Left ventricle myocardium inferior (tissue), 1 donor: Measurements from ENCODE around the gene OSBPL3. TPM values are rescaled to one million over a fixed set of nuclear protein-coding genes. Genes with fewer than 3 reads are reported as not detected.
A peak's percentile ranks its signal among the peaks of the same experiment; 100 is the strongest.

ENCODE experiments used
- DNase-seq: peaks from one replicate; pipeline ENCODE4 v3.0.0-alpha.2; 2020
- H3K27ac ChIP-seq: fragments of 200-600 bp; replicated peaks from 2 replicates; pipeline ENCODE4 v1.8.0; 2021
- H3K27me3 ChIP-seq: fragments of 200-600 bp; 2 replicates; pipeline ENCODE4 v1.8.0; 2021; ENCODE audit warnings: low read depth
- H3K36me3 ChIP-seq: fragments of 200-600 bp; 2 replicates; pipeline ENCODE4 v1.8.0; 2021
- H3K4me1 ChIP-seq: fragments of 200-600 bp; 2 replicates; pipeline ENCODE4 v1.8.0; 2021
- H3K4me3 ChIP-seq: fragments of 200-600 bp; 2 replicates; pipeline ENCODE4 v1.8.0; 2021; ENCODE audit warnings: mild to moderate bottlenecking, moderate library complexity
- H3K9me3 ChIP-seq: fragments of 200-600 bp; replicated peaks from 2 replicates; pipeline ENCODE4 v1.8.0; 2021
- intact Hi-C: fragments of 100-400 bp; cut with micrococcal nuclease; formaldehyde crosslinking; loops from one replicate; pipeline ENCODE4 v1.11.0; 2022
- total RNA-seq: library from RNA; stranded (reverse); fragmentation: NEBNext Ultra II Directional; extraction: Animal tissue kit (Norgen Biotek cat#: 25700); gene quantifications from one replicate; pipeline ENCODE4 v1.2.1, GENCODE V29; 2021
- TF ChIP-seq, protein P1 (sequence below): fragments of 200-600 bp; IDR thresholded peaks from 2 replicates; pipeline ENCODE4 v1.8.0; 2021; ENCODE audit warnings: antibody characterized with exemption, mild to moderate bottlenecking, borderline replicate concordance
- donor health status: DM: no; HTN: yes; CAD: no; lungs with severe emphysema.

The OSBPL3 gene
- total RNA-seq, 1 donor from 2014 or later, result 4.3 TPM

DNA sequence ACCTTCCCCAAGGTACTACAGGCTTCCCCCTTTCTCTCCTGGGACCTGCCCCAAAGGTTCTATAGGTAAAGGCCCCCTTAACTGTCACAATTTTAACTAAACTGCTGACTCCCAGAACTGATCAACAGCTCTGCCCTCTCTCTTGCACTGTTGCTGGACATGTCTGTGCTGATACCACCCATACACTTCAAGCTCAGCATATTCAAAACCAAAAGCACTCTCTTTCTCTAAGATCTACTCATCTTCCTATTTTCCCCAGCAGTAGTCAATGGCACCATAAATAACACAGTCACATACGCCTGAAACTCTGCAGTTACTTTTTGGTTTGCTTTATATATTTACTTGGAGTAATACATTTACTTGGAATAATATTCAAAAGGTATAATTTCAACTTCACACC, 12.3 kb downstream of the OSBPL3 start:
- Histone ChIP-seq H3K4me1 (peaks cover 21% of the 10 kb centered on the region), H3K27ac (no peak overlapping the region), H3K27me3 (no peaks in the 10 kb centered on the region), H3K36me3 (no peaks in the 10 kb centered on the region), H3K4me3 (no peak overlapping the region), H3K9me3 (no peaks in the 10 kb centered on the region)
- TF ChIP-seq, protein P1, sequence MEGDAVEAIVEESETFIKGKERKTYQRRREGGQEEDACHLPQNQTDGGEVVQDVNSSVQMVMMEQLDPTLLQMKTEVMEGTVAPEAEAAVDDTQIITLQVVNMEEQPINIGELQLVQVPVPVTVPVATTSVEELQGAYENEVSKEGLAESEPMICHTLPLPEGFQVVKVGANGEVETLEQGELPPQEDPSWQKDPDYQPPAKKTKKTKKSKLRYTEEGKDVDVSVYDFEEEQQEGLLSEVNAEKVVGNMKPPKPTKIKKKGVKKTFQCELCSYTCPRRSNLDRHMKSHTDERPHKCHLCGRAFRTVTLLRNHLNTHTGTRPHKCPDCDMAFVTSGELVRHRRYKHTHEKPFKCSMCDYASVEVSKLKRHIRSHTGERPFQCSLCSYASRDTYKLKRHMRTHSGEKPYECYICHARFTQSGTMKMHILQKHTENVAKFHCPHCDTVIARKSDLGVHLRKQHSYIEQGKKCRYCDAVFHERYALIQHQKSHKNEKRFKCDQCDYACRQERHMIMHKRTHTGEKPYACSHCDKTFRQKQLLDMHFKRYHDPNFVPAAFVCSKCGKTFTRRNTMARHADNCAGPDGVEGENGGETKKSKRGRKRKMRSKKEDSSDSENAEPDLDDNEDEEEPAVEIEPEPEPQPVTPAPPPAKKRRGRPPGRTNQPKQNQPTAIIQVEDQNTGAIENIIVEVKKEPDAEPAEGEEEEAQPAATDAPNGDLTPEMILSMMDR, result no peak
- DNase-seq, result no peak
- intact Hi-C loops, result no loop called here

DNA sequence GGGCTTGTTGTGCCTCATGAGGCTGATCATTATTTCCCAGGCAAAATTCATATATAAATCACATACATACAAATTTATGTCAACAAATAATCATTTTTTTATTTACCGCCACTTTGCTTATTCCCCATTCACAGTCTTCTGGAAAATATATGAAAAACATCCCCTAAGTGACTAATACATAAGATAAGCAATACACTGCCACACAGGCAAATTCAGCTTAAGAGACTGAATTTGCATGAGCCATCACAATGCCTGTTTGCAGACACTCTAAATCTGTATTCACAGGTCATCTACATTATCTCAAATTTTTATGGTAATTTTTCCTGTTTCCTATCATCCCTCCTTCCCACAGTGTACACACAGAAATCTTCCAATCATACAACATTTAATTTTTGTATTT, 13.2 kb downstream of the OSBPL3 start:
- Histone ChIP-seq H3K4me1 (peaks cover 15% of the 10 kb centered on the region), H3K4me3 (no peak overlapping the region), H3K9me3 (no peaks in the 10 kb centered on the region), H3K27me3 (no peaks in the 10 kb centered on the region), H3K36me3 (no peaks in the 10 kb centered on the region), H3K27ac (no peak overlapping the region)
- TF ChIP-seq, protein P1, result no peak
- intact Hi-C loops, result no loop called here
- DNase-seq, result no peak

DNA sequence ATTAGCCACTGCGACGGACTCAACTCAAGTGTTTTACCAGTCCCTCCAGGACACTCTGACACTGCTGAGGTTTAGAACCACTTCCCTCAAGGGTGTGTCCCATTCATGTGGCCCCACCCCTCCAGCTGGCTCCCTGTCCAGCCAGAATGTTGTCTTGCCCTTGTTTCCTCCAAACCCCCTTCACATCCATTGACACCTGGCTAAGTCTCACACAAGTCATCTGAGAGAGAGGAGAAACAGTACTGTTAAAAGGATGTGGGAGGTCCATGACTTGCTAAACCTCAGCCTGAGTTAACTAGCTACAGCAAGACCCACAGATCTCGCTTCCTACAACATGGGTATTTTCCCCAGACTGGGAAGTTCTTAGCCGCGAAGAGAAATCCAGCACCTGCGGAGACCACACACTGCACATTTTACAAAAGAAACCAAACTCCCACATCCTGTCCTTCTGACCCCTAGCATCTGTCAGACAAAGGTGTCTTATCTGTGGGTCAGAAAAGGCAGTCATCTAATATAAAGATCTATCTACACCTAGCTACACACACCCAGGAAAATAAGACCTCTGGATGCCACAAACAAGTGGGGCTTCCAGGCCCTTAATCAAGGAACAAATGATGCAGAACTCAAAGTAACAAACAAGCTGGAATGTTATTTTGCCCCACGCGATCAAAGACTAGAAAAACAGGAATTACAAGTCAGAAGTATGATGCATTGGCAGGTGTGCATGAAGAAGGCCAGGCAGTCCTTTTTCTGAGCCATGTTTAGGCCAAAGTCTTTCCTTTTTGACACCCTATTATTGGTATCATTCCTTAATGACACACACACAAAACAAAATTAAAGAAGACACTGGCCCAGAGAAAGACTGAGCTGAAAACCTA, 13.9 kb downstream of the OSBPL3 start:
- H3K27me3 ChIP-seq, result no peaks in the 10 kb centered on the region
- intact Hi-C loops, result no loop called here
- no peak overlapping the region for H3K27ac ChIP-seq
- TF ChIP-seq, protein P1, result no peak
- peaks cover 8% of the 10 kb centered on the region for H3K4me1 ChIP-seq
- no peak overlapping the region for H3K4me3 ChIP-seq
- DNase-seq, result peak; percentile 18
- no peaks in the 10 kb centered on the region for H3K9me3 ChIP-seq
- no peaks in the 10 kb centered on the region for H3K36me3 ChIP-seq

DNA sequence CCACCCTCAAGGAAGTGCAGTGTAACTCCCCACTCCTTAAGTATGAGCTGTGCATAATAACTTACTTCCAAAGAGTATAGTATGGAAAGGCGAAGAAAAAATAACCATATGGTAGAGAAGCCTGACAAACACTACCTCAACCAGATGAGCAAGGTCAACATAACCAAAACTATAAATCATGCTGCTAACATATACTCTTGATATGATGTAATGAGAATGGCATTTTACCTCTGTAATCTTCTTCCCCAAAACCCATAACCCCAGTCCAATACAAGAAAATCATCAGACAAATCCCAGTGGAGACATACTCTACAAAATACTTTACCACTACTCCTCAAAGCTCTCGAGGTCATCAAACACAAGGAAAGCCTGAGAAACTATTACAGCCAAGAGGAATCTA, 15.8 kb downstream of the OSBPL3 start:
- no peak overlapping the region for H3K4me3 ChIP-seq
- H3K27me3 ChIP-seq, result no peaks in the 10 kb centered on the region
- intact Hi-C loops, result no loop called here
- peaks cover 7% of the 10 kb centered on the region for H3K4me1 ChIP-seq
- TF ChIP-seq, protein P1, result no peak
- H3K9me3 ChIP-seq, result no peaks in the 10 kb centered on the region
- H3K27ac ChIP-seq, result no peak overlapping the region
- DNase-seq, result no peak
- no peaks in the 10 kb centered on the region for H3K36me3 ChIP-seq

DNA sequence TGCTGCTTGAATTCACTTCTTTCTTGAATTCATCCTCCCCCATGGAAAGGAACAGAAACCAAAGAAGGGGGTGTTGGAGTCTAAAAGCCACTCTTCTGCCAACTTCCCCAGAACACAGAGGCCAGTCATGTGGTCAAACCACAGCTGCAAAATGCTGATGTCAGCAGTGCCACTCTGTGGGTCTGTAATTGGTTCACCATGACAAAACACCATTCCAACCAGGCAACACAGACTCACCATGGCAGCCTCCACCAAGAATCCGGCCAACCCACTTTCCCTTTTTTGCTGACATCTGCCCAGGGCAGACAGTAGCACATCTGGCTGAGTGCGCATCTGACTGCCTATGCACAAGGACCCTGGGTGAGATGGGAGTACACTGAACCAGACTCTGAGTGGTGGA, 16.8 kb downstream of the OSBPL3 start:
- Histone ChIP-seq H3K9me3 (no peaks in the 10 kb centered on the region), H3K27me3 (no peaks in the 10 kb centered on the region), H3K4me3 (no peak overlapping the region), H3K27ac (no peak overlapping the region), H3K36me3 (no peaks in the 10 kb centered on the region), H3K4me1 (peaks cover 7% of the 10 kb centered on the region)
- TF ChIP-seq, protein P1, result no peak
- intact Hi-C loops, result no loop called here
- DNase-seq, result no peak
